HUDEP-2 (cell line): ENCODE data around the gene IQCK.
"Not testable (repeated sequence)": the region's sequence is repeated elsewhere in the genome, so short reads cannot be mapped to it uniquely, and the experiment has no call there.

ENCODE experiments used
- DNase-seq, 76 experiments: peaks; one replicate each; lab custom pipeline; 2025; ENCODE audit not compliant: unreplicated experiment in 76 of 76; lab: John Stamatoyannopoulos, UW

Gene IQCK

GRCh38 chr16:19785081-19785480 is 67.0 kb downstream of the IQCK start:
- DNase-seq: no peak

DNA sequence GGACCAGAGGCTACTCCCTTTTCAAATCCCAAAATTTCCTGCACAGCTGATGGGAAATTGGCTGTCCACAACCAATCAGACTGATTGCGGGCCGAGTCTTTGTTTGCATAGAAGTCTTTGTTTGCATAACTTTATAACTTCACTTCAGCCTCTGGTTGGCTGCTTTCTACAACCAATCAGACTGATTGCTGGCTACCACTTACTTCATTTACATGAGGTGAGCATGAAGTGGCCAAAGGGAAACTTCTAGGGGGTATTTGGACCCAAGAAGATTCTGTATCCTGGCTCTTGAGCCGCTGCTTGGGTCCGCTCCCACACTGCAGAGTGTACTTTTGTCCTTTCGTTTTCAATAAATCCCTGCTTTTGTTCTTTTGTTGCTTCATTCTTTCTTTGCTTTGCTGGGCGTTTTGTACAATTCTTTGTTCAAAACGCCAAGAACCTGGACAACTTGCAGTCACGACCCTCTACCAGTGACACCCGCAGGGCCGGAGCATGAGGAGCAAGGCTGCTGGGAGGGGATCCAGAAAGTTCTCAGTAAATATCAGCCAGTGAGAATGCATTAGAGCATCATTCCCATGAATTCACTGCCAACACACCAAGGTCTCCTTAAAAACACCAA is 67.5 kb downstream of the IQCK start:
- DNase-seq: no peak

DNA sequence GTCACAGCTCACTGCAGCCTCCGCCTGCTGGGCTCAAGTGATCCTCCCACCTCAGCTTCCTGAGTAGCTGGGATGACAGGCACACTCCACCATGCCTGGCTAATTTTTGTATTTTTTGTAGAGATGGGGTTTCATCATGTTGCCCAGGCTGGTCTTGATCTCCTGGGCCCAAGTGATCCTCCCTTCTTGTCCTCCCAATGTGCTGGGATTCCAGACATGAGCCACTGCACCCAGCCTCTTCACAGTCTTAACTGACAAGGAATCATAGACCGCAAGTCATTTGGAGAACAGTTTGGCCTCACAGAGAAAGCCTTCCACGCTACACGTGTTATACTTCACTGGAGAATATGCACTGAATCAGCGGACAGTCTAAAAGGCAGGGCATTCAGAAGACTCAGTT is 83.3 kb downstream of the IQCK start:
- DNase-seq: not testable (repeated sequence)

GRCh38 chr16:19801824-19802223 is 83.8 kb downstream of the IQCK start:
- DNase-seq: not testable (repeated sequence)

DNA sequence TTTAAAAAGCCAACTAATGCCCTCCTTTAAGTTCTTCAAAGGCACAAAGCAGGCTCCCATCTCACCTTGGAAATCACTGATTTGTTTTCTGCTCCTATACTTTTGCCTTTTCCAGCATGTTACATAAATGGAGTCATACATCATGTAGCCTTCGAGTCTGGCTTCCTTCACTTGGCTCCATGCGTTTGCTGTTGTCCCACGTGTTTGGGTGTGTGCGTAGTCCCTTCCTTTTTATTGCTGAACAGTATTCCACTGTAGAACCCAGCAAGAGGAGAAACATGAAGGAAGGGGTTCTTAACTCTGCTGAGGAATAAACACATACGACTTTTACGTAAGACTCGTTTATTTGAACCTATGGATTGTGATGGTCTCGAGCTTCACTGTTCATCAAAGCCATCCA is 84.5 kb downstream of the IQCK start:
- no peak for DNase-seq

- DNase-seq: peak in 1 of 76 experiments; percentile 2
These were observed 86.7 kb downstream of the IQCK start for GRCh38 chr16:19804538-19805323.

- no peak for DNase-seq
These were observed 87.5 kb downstream of the IQCK start for GRCh38 chr16:19805459-19806162.

DNA sequence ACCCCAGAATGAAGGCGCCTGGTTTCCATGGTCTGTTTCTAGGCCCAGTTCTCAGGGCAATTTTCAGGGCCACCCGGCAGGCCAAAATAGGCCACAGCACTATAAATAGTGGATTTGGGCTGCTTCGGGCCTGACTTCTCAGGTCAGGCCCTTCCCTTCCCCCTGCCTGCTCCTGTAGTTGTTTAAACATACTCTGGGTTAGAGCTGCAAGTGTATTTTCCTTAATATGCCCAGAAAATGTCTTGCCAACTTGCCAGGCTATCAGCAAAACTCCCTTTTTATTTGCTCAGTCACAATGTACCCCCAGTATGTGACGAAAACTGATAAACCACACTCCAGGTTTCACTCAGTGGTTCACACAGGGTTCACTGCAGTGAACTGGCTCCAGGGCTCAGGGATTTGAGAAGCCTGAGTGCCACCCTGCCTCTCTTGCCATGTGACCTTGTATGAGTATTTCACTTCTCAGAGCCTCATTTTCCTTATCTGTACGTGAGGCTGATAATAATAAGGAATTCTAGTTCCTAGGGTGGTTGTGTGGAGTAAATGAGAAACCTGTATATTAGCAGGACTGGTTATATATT is 90.1 kb downstream of the IQCK start:
- DNase-seq: peak in 2 of 76 experiments; percentile 3 to 8

- no peak for DNase-seq
These were observed 91.1 kb downstream of the IQCK start for GRCh38 chr16:19809121-19809635.

GRCh38 chr16:19809693-19810092 is 91.6 kb downstream of the IQCK start:
- DNase-seq: no peak

- DNase-seq: peak in 11 of 76 experiments; percentile 1 to 28 (median 14)
These were observed 93.0 kb downstream of the IQCK start for GRCh38 chr16:19810817-19811731.

GRCh38 chr16:19812986-19813385 is 94.9 kb downstream of the IQCK start:
- no peak for DNase-seq

DNA sequence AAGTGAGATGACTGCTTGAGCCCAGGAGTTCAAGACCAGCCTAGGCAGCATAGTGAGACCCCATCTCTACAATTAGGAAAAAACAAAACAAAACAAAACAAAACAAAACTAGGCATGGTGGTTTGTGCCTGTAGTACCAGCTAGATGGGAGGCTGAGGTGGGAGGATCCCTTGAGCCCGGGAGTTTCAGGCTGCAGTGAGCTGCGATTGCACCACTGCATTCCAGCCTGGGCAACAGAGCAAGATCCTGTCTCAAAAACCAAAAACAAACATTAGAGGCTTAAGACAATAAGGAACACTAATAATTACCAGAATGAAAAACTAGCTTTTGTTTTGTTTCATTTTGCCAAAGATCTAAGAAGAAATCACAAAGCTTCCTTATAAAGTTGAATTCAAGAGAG is 97.3 kb downstream of the IQCK start:
- DNase-seq: no peak

DNA sequence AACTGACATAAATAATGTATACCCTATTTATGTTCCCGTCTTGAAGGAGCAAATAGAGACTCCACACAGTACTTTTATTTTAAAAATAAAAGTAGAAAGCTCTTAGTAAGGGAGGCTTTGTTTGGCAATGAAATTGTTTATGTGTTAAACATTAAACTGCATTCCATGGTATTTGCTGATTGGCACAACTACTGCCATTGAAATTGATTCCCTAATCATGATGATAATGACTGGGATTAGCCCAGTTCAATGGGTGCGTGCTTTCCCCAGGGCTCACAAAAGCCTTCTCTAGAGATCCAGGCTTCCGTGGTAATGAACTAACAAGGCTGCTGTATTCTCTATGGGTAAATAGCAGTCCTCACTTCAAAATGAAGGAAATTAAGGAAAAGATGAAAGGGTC is 99.1 kb downstream of the IQCK start:
- no peak for DNase-seq

GRCh38 chr16:19817875-19818274 is 99.8 kb downstream of the IQCK start:
- no peak for DNase-seq

- DNase-seq: no peak
These were observed 104.5 kb downstream of the IQCK start for GRCh38 chr16:19822533-19822932.

DNA sequence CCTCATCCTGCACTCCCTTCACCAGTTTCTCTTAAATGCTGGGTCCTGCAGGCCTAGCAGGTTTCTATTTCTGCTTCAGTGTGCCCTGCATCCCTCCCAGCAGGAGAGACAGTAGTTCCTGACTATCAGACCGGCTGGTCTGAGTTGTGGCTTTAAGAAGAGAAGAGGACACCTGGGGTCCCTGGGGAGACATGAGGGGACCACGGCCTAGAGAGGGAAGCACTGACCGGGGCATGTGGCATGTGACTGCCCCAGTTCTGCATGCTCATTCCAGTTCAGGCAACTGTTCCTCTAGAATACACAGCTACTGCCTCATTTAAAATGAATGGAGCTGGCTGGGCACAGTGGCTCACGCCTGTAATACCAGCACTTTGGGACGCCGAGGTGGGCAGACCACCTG is 105.3 kb downstream of the IQCK start:
- no peak for DNase-seq

DNA sequence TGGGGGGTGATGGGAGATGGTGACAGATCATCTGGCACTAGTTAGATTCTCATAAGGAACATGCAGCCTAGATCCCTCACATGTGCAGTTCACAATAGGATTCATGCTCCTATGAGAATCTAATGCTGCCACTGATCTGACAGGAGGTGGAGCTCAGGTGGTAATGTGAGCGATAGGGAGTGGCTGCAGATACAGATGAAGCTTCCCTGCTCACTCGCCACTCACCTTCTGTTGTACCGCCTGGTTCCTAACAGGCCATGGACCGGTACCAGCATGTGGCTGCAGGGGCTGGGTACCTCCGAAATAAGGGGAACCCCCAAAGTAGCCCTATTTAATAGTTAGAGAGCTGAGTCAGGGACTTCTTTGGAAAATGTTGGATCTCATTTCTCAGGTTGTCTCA is 106.1 kb downstream of the IQCK start:
- DNase-seq: no peak

GRCh38 chr16:19829844-19830692 is 112.0 kb downstream of the IQCK start:
- no peak for DNase-seq
